GM19455 (cell line): Measurements from ENCODE around the gene DUSP11.
"Not testable (repeated sequence)": the region's sequence is repeated elsewhere in the genome, so short reads cannot be mapped to it uniquely, and the experiment has no call there.

Experiments used
- ATAC-seq: cut with Tn5 transposase; IDR thresholded peaks from one replicate; pipeline ENCODE4 v1.9.1; 2021; ENCODE audit not compliant: unreplicated experiment

DUSP11 gene

GRCh38 chr2:73718851-73719621 lies 60.9 kb downstream of the DUSP11 start:
- no peak for ATAC-seq

- no peak for ATAC-seq
Observed at GRCh38 chr2:73718421-73718820, 61.5 kb downstream of the DUSP11 start.

- not testable (repeated sequence) for ATAC-seq
Observed at GRCh38 chr2:73717695-73718094, 62.2 kb downstream of the DUSP11 start.

- ATAC-seq, result no peak
Observed at GRCh38 chr2:73717251-73717606, 62.7 kb downstream of the DUSP11 start.

DNA sequence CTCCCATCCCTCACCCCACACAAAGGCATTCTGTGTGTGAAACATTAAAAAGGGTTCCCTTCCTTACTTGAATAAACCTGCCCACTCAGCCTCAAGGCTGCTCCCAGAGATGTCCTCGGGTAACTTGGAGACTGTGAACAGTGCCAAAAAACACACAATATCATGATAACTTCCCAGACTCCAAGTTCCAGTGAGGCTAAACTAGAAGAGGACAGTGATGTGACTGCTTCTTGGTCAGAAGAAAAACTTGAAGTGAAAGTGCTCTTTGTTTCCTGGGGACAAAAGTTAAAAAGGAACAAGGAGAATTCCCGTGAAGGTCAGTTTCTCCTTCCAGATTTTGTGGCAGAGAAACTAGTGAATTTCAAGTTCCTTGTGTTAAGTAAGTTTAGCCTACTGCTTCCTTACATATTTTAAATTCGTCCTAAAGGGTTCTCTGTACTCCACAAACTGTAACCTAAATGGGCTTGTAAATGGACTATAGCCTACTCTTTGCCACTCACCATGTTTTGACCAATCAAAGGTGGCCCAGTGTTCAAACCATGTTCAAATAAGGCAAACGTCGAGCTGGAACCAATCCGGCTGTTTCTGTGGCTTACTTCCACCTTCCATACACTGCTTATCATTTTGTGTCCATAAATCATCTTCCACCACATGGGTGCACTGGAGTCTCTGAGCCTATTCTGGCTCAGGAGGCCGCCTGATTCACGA lies 63.2 kb downstream of the DUSP11 start:
- ATAC-seq, result no peak

- no peak for ATAC-seq
Observed at GRCh38 chr2:73714091-73714490, 65.8 kb downstream of the DUSP11 start.
